Measurements from ENCODE around the gene TMEM184A. TPM values are rescaled to one million over a fixed set of nuclear protein-coding genes. Genes with fewer than 3 reads are reported as not detected.

TMEM184A gene
- total and polyA plus RNA-seq, 2 of the 8 experiments (the other 6 are each of a cell fraction or from before 2014, with no cell fraction given) = 1.8 to 2.1 TPM

DNA sequence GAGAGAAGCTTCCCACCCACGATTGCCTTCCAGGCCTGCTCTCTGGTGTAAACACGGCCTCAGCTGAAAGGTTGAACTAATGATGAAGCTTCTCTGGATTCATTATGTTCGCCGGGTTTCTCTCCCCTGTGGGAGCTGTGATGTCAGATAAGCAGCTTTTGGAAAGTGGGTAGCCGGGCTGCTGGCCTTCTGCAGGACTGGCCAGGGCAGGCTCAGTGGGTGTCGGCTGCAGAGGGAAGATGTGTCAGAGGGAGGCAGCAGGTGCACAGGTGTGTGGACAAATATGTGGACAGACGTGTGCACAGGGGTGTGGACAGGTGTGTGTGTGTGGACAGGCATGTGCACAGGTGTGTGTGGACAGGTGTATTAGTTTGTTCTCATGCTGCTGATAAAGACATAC, 42.3 kb upstream of the TMEM184A start (continued):
- TF ChIP-seq, protein P1, sequence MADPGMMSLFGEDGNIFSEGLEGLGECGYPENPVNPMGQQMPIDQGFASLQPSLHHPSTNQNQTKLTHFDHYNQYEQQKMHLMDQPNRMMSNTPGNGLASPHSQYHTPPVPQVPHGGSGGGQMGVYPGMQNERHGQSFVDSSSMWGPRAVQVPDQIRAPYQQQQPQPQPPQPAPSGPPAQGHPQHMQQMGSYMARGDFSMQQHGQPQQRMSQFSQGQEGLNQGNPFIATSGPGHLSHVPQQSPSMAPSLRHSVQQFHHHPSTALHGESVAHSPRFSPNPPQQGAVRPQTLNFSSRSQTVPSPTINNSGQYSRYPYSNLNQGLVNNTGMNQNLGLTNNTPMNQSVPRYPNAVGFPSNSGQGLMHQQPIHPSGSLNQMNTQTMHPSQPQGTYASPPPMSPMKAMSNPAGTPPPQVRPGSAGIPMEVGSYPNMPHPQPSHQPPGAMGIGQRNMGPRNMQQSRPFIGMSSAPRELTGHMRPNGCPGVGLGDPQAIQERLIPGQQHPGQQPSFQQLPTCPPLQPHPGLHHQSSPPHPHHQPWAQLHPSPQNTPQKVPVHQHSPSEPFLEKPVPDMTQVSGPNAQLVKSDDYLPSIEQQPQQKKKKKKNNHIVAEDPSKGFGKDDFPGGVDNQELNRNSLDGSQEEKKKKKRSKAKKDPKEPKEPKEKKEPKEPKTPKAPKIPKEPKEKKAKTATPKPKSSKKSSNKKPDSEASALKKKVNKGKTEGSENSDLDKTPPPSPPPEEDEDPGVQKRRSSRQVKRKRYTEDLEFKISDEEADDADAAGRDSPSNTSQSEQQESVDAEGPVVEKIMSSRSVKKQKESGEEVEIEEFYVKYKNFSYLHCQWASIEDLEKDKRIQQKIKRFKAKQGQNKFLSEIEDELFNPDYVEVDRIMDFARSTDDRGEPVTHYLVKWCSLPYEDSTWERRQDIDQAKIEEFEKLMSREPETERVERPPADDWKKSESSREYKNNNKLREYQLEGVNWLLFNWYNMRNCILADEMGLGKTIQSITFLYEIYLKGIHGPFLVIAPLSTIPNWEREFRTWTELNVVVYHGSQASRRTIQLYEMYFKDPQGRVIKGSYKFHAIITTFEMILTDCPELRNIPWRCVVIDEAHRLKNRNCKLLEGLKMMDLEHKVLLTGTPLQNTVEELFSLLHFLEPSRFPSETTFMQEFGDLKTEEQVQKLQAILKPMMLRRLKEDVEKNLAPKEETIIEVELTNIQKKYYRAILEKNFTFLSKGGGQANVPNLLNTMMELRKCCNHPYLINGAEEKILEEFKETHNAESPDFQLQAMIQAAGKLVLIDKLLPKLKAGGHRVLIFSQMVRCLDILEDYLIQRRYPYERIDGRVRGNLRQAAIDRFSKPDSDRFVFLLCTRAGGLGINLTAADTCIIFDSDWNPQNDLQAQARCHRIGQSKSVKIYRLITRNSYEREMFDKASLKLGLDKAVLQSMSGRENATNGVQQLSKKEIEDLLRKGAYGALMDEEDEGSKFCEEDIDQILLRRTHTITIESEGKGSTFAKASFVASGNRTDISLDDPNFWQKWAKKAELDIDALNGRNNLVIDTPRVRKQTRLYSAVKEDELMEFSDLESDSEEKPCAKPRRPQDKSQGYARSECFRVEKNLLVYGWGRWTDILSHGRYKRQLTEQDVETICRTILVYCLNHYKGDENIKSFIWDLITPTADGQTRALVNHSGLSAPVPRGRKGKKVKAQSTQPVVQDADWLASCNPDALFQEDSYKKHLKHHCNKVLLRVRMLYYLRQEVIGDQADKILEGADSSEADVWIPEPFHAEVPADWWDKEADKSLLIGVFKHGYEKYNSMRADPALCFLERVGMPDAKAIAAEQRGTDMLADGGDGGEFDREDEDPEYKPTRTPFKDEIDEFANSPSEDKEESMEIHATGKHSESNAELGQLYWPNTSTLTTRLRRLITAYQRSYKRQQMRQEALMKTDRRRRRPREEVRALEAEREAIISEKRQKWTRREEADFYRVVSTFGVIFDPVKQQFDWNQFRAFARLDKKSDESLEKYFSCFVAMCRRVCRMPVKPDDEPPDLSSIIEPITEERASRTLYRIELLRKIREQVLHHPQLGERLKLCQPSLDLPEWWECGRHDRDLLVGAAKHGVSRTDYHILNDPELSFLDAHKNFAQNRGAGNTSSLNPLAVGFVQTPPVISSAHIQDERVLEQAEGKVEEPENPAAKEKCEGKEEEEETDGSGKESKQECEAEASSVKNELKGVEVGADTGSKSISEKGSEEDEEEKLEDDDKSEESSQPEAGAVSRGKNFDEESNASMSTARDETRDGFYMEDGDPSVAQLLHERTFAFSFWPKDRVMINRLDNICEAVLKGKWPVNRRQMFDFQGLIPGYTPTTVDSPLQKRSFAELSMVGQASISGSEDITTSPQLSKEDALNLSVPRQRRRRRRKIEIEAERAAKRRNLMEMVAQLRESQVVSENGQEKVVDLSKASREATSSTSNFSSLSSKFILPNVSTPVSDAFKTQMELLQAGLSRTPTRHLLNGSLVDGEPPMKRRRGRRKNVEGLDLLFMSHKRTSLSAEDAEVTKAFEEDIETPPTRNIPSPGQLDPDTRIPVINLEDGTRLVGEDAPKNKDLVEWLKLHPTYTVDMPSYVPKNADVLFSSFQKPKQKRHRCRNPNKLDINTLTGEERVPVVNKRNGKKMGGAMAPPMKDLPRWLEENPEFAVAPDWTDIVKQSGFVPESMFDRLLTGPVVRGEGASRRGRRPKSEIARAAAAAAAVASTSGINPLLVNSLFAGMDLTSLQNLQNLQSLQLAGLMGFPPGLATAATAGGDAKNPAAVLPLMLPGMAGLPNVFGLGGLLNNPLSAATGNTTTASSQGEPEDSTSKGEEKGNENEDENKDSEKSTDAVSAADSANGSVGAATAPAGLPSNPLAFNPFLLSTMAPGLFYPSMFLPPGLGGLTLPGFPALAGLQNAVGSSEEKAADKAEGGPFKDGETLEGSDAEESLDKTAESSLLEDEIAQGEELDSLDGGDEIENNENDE (IDR thresholded peaks at IDR 0.05; ENCODE audit: insufficient replicate concordance, low read length) = no peak
- no peak for TF ChIP-seq EZH2 (IDR thresholded peaks at IDR 0.05; ENCODE audit: low read depth, low read length, severe bottlenecking)
- no peak for TF ChIP-seq SAP30 (IDR thresholded peaks at IDR 0.05; ENCODE audit: insufficient read depth, insufficient replicate concordance, low read length)
- TF ChIP-seq KDM4A (IDR thresholded peaks at IDR 0.05; ENCODE audit: low read depth, low read length, severe bottlenecking) = no peak
- no peak for TF ChIP-seq JUND (IDR thresholded peaks at IDR 0.05; ENCODE audit: low read length)
- TF ChIP-seq TEAD4 (IDR thresholded peaks at IDR 0.05; ENCODE audit: low read depth, low read length) = no peak
- TF ChIP-seq CEBPB (IDR thresholded peaks at IDR 0.05; ENCODE audit: low read depth, low read length) = no peak
- no peak for TF ChIP-seq RFX5 (IDR thresholded peaks at IDR 0.05; ENCODE audit: borderline replicate concordance, low read depth, low read length)
- TF ChIP-seq CHD1 (IDR thresholded peaks at IDR 0.05; ENCODE audit: low read depth, low read length) = no peak
- no peak for TF ChIP-seq EGR1 (IDR thresholded peaks at IDR 0.05; ENCODE audit: borderline replicate concordance, low read depth, low read length)
- no peak for TF ChIP-seq SRF (IDR thresholded peaks at IDR 0.05; ENCODE audit: low read depth, low read length)
- TF ChIP-seq CHD2 (IDR thresholded peaks at IDR 0.05; ENCODE audit: low read length) = no peak
- TF ChIP-seq RXRA (IDR thresholded peaks at IDR 0.05; ENCODE audit: insufficient read depth, low read depth, low read length) = no peak
